Subcutaneous adipose tissue (tissue), 4 donors: Measurements from ENCODE around the gene GLG1. TPM values are rescaled to one million over a fixed set of nuclear protein-coding genes. Genes with fewer than 3 reads are reported as not detected.

Experiments
- CTCF ChIP-seq: fragments of 450-650 bp; IDR thresholded peaks from one replicate; pipeline ENCODE4 v1.5.1; 2016; ENCODE audit warnings: low read depth, mild to moderate bottlenecking, control low read depth, antibody characterized with exemption, moderate library complexity
- total RNA-seq, 4 donors: library from RNA; depleted of rRNA; stranded (reverse); fragments of >200 nt; gene quantifications; one replicate each; pipeline ENCODE4 v1.1.0, GENCODE V29; 2016

Gene GLG1
- total RNA-seq, 4 donors from 2014 or later: 138 to 168 (median 150) TPM

GRCh38 chr16:74578433-74578832, 28.5 kb downstream of the GLG1 start:
- no peak for TF ChIP-seq CTCF

- TF ChIP-seq CTCF: no peak
These were observed 29.0 kb downstream of the GLG1 start for GRCh38 chr16:74577882-74578366.

GRCh38 chr16:74575807-74576643, 30.9 kb downstream of the GLG1 start:
- TF ChIP-seq CTCF: no peak

- no peak for TF ChIP-seq CTCF
These were observed 31.6 kb downstream of the GLG1 start for GRCh38 chr16:74575175-74575806.

GRCh38 chr16:74574146-74574545, 32.8 kb downstream of the GLG1 start:
- no peak for TF ChIP-seq CTCF

- no peak for TF ChIP-seq CTCF
These were observed 33.3 kb downstream of the GLG1 start for GRCh38 chr16:74573622-74574021.
